ENCODE results near the gene LAYN. TPM values are rescaled to one million over a fixed set of nuclear protein-coding genes. Genes with fewer than 3 reads are reported as not detected.

Gene LAYN
- total and polyA plus RNA-seq, 2 of the 4 experiments (the other 2 are of a cell fraction) = 92.5 to 118 TPM

DNA sequence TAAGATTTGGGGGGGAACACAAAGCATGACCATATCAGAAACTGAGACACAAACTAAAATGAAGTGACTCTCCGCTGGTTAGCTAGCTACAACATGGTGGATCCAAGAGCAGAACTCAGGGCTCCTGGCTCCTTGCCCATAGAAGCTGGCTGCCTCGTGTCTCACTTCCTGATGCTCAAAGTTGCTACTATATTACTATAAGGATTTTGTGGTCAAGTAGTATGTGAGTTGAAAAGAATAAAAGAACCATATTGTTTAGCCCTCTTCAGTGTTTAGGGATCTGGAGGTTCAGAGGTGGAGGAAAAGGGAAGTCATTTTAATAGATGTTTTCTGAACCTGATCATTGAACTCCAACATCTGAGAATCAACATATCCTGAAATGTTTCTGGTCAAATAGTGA is 44.9 kb downstream of the LAYN start:
- H3K4me2 ChIP-seq (ENCODE audit: low read depth, low read length) = no peak overlapping the region
- no peak for TF ChIP-seq POLR2A (IDR thresholded peaks at IDR 0.05; ENCODE audit: low read depth, low read length)
- no peak for TF ChIP-seq NFE2L2 (IDR thresholded peaks at IDR 0.05; ENCODE audit: low read depth, low read length)
- TF ChIP-seq, protein P1, sequence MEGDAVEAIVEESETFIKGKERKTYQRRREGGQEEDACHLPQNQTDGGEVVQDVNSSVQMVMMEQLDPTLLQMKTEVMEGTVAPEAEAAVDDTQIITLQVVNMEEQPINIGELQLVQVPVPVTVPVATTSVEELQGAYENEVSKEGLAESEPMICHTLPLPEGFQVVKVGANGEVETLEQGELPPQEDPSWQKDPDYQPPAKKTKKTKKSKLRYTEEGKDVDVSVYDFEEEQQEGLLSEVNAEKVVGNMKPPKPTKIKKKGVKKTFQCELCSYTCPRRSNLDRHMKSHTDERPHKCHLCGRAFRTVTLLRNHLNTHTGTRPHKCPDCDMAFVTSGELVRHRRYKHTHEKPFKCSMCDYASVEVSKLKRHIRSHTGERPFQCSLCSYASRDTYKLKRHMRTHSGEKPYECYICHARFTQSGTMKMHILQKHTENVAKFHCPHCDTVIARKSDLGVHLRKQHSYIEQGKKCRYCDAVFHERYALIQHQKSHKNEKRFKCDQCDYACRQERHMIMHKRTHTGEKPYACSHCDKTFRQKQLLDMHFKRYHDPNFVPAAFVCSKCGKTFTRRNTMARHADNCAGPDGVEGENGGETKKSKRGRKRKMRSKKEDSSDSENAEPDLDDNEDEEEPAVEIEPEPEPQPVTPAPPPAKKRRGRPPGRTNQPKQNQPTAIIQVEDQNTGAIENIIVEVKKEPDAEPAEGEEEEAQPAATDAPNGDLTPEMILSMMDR (conservative IDR thresholded peaks at IDR 0.05; ENCODE audit: low read depth, low read length) = no peak
- TF ChIP-seq RAD21 (IDR thresholded peaks at IDR 0.05; ENCODE audit: low read length) = no peak
- TF ChIP-seq BHLHE40 (IDR thresholded peaks at IDR 0.05; ENCODE audit: low read depth, low read length) = no peak
- TF ChIP-seq SMC3 (IDR thresholded peaks at IDR 0.05; ENCODE audit: low read depth, low read length) = no peak
- TF ChIP-seq CEBPB (IDR thresholded peaks at IDR 0.05; ENCODE audit: low read depth, low read length) = no peak
- no peak for TF ChIP-seq MAZ (IDR thresholded peaks at IDR 0.05; ENCODE audit: borderline replicate concordance, low read depth, low read length)
- no peak for TF ChIP-seq RCOR1 (IDR thresholded peaks at IDR 0.05; ENCODE audit: insufficient replicate concordance, low read length)
- TF ChIP-seq CHD1 (IDR thresholded peaks at IDR 0.05; ENCODE audit: low read depth, low read length) = no peak
- TF ChIP-seq MXI1 (IDR thresholded peaks at IDR 0.05; ENCODE audit: borderline replicate concordance, low read depth, low read length) = no peak
- no peak for TF ChIP-seq FOS (IDR thresholded peaks at IDR 0.05; ENCODE audit: low read depth, low read length)
- TF ChIP-seq MAFK (IDR thresholded peaks at IDR 0.05; ENCODE audit: low read depth, low read length) = no peak
- no peak for TF ChIP-seq RFX5 (IDR thresholded peaks at IDR 0.05; ENCODE audit: low read depth, low read length)
- TF ChIP-seq, protein P2, sequence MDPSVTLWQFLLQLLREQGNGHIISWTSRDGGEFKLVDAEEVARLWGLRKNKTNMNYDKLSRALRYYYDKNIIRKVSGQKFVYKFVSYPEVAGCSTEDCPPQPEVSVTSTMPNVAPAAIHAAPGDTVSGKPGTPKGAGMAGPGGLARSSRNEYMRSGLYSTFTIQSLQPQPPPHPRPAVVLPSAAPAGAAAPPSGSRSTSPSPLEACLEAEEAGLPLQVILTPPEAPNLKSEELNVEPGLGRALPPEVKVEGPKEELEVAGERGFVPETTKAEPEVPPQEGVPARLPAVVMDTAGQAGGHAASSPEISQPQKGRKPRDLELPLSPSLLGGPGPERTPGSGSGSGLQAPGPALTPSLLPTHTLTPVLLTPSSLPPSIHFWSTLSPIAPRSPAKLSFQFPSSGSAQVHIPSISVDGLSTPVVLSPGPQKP (IDR thresholded peaks at IDR 0.05; ENCODE audit: borderline replicate concordance, low read depth, low read length) = no peak

More for the DNA sequence above, 44.9 kb downstream of the LAYN start:
- Histone ChIP-seq H3K9ac (ENCODE audit: low read depth, low read length) (no peak overlapping the region), H3K4me3 (ENCODE audit: insufficient read depth, low read depth, low read length) (no peak overlapping the region), H3K56ac (ENCODE audit: extremely low read depth, insufficient read depth, low read length) (no peak overlapping the region), H3K79me1 (ENCODE audit: low read depth in 1 of 2, low read length in 2 of 2) (no peaks in the 10 kb centered on the region), H2AK9ac (replicated peaks; ENCODE audit: low read depth, low read length, poor library complexity) (no peak overlapping the region), H4K5ac (ENCODE audit: low read depth, low read length) (peak overlapping the region; percentile 4; the same call in 1 of the 2 replicates), H3K36me3 (ENCODE audit: control insufficient read depth, insufficient read depth, low read length) (no peaks in the 10 kb centered on the region), H3K23ac (ENCODE audit: low read depth, low read length) (no peak overlapping the region; the same call in 1 of the 2 replicates), H4K8ac (ENCODE audit: low read depth in 2 of 2, low read length in 2 of 2) (peak overlapping the region in 1 of 2 experiments; percentile 82; a peak in 3 of 4 replicates), H4K20me1 (ENCODE audit: insufficient read depth, low read length) (no peaks in the 10 kb centered on the region), H2AK5ac (ENCODE audit: low read depth, low read length) (peak overlapping the region; percentile 0; the same call in 1 of the 2 replicates), H3K14ac (replicated peaks; ENCODE audit: low read depth, low read length) (no peak overlapping the region), H2BK15ac (ENCODE audit: low read depth, low read length) (peak overlapping the region; percentile 23; the same call in 2 of the 3 replicates), H4K91ac (ENCODE audit: insufficient read depth, low read depth, low read length) (no peak overlapping the region), H2BK5ac (ENCODE audit: low read depth, low read length, poor library complexity, severe bottlenecking) (peak overlapping the region; percentile 59), H3K27me3 (ENCODE audit: control insufficient read depth, insufficient read depth, low read length) (no peaks in the 10 kb centered on the region), H2BK20ac (ENCODE audit: low read depth, low read length) (peak overlapping the region; percentile 58; the same call in 1 of the 2 replicates), H3K27ac (ENCODE audit: insufficient read depth, low read length) (no peak overlapping the region), H2BK120ac (ENCODE audit: low read depth, low read length) (peak overlapping the region; percentile 70; the same call in 1 of the 2 replicates), H3K9me1 (ENCODE audit: insufficient read depth, low read length) (0 out of 2 replicates have a peak, but pooled peaks cover 9% of the 10 kb centered on the region), H3K4me1 (ENCODE audit: control insufficient read depth, insufficient read depth, low read length) (peaks cover 6% of the 10 kb centered on the region), H2AFZ (replicated peaks; ENCODE audit: low read length, poor library complexity) (peak overlapping the region; percentile 4), H3K18ac (ENCODE audit: low read depth, low read length) (peak overlapping the region; percentile 61; the same call in 1 of the 2 replicates), H3K4ac (ENCODE audit: low read depth, low read length) (peak overlapping the region; percentile 55; the same call in 1 of the 2 replicates), H3K9me3 (ENCODE audit: control insufficient read depth, insufficient read depth, low read length) (peaks cover 2% of the 10 kb centered on the region; the same call in 1 of the 2 replicates)
- ChIA-PET POLR2A (ENCODE audit: unreplicated experiment) (interaction anchor here (0.7 kb wide), 1 partner anchor 130 kb away, joined by 3 read pairs; no protein-coding TSS in a partner anchor), CTCF (interaction anchor here (1.1 kb wide), 1 partner anchor 15 kb away, joined by 3 read pairs; no protein-coding TSS in a partner anchor)
- no TSS peak for BruUV-seq (replicated peaks)
- in situ Hi-C loops (cut with MboI; ENCODE audit: low sequenced_read_pairs) (loop anchor here (5.0 to 25.0 kb wide), 2 partner anchors 257 to 402 kb away; no protein-coding TSS in a partner anchor), intact Hi-C loops (cut with micrococcal nuclease) (loop anchor here (5.0 kb wide), 1 partner anchor 257 kb away; no protein-coding TSS in a partner anchor), dilution Hi-C loops (cut with HindIII; ENCODE audit: low sequenced_read_pairs, unreplicated experiment) (no loop called here)
- no CpG with 5 or more reads among the region's 2 CpGs for WGBS, 2 experiments (ENCODE audit: extremely low coverage in 2 of 2, insufficient read length in 1 of 2)
- DNase-seq = peak; percentile 90
- ATAC-seq (ENCODE audit: low read depth) = peak; percentile 41

Data from IMR-90 (cell line).